NCI-H2227 treated with DMSO at 0.1 percent for 48 hours (cell line): ENCODE measurements around the gene MALAT1.

ENCODE experiments used
- DNase-seq: peaks from one replicate; lab custom pipeline; 2025; lab: John Stamatoyannopoulos, UW

Gene MALAT1

GRCh38 chr11:65540290-65541092 lies 41.6 kb downstream of the MALAT1 start:
- DNase-seq = no peak

- DNase-seq = no peak
Observed at GRCh38 chr11:65541093-65541982, 42.5 kb downstream of the MALAT1 start.

- DNase-seq = no peak
Observed at GRCh38 chr11:65542738-65543390, 44.0 kb downstream of the MALAT1 start.

DNA sequence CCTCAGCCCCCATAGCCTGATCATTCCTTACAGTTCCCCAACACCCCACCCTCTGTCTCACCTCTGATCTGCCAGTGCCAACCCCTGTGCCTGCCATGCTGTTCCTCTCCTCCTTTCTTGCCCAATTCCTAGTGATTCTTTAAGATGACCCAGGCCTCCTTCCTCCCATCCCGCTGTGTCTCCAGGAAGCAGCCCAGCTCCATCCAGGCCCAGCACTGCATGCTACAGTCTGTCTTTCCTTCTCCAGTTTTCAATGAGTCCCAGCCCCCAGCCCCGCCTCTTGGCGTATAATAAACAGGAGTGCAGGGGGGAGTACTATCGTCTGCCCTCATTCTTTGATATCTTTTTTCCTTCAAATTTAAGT lies 47.0 kb downstream of the MALAT1 start:
- peak; percentile 34 for DNase-seq

- DNase-seq = peak; percentile 80
Observed at GRCh38 chr11:65546217-65546958, 47.5 kb downstream of the MALAT1 start.

- DNase-seq = no peak
Observed at GRCh38 chr11:65547446-65548125, 48.7 kb downstream of the MALAT1 start.

DNA sequence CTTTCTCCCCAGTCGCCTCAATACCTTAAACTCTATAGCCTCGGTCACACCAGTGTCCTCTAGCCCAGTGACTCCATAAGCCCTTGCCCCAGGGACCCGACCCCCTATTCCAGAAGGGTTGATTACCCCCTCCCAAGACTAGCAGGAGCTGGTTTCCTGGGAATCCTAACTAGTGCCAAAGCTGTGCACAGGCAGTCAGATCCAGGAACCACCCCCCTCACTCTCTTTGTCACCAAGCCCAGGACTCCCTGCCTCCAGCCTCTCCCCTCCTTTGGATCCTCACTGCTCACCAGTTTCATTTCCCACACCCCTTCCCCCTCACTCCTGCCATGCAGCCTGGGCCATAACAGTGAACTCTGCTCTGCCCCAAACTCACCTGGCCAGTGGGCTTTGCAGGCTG lies 49.5 kb downstream of the MALAT1 start:
- no peak for DNase-seq

DNA sequence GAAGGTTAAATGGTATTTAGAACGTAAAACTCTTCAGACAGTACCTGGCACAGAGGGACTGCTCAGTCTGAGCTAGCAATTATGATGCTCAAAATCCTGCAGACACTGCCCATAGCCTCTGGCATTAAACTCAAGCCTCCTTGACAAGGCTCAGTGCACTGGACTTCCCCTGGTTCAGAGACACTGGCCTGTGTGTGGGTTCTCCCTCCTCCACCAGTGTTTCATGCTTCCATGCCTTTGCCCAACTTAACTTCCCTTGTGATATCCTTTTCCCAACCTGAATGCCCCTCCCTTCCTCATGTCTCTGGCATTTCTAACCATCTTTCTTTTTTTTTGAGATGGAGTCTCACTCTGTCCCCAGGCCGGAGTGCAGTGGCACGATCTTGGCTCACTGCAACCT lies 50.3 kb downstream of the MALAT1 start:
- no peak for DNase-seq

DNA sequence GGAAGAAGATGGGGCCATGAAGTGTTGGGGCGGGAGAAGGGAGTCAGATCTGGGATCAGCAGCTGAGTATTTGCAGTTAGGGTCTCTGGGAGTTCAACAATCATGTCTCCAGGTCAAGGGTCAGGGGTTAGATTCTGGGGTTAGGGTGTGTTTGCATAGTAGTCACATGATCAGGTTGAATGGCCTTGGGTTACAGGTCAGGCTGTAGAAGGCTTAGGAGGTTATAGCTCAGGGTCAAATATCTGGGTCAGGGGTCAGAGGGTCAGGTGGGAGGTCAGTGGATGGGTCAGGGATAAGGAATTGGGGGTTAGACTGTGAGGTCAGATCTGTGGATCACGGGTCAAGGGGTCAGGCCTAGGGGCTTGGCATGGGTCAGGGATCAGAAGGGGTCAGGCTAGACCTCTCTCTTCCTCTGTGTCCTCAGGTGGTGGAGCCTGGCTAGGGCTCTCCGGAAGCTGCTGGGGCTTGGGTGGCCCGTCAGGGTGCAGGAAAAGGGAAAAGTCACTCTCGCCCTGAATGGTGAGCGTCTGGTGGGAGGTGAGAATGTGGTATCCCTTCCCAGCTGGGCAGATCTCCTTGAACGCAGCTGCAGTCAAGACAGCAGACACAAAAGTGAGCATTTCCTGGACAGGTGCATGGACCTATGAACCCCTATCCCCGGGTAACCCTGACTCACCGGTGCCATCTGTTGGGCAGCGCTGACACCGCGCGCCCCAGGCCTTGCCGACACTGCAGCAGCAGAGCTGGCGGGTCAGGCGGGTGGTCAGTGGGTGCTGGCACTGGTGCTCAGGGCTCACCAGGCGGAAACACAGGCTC lies 52.9 kb downstream of the MALAT1 start:
- no peak for DNase-seq

DNA sequence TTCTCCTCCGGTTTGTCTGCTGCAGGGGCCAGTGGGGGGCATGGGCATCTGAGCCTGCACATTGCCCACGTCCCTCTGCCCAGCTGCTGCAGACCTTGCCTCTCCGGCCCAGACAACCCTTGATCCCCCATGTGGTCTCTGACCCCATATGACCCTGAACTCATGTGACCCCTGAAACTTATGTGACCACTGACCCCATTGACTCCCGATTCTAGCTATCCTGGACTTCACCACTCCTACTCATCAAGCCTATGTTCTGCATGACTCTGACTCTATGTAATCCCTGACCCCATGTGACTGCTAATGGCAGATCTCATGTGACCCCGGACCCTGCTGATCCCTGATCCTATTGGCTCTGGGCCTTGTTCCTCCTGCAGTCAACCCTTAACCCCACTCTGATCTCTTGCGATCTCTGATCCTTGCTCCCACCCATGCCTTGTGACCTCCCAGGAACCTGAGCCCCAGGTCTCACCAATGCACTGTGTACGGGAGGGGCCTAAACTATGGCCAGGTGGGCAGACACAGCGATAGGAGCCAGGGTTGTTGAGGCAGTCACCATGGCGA lies 53.6 kb downstream of the MALAT1 start:
- no peak for DNase-seq

GRCh38 chr11:65553301-65554001 lies 54.6 kb downstream of the MALAT1 start:
- no peak for DNase-seq

- DNase-seq = no peak
Observed at GRCh38 chr11:65554057-65554818, 55.4 kb downstream of the MALAT1 start.

DNA sequence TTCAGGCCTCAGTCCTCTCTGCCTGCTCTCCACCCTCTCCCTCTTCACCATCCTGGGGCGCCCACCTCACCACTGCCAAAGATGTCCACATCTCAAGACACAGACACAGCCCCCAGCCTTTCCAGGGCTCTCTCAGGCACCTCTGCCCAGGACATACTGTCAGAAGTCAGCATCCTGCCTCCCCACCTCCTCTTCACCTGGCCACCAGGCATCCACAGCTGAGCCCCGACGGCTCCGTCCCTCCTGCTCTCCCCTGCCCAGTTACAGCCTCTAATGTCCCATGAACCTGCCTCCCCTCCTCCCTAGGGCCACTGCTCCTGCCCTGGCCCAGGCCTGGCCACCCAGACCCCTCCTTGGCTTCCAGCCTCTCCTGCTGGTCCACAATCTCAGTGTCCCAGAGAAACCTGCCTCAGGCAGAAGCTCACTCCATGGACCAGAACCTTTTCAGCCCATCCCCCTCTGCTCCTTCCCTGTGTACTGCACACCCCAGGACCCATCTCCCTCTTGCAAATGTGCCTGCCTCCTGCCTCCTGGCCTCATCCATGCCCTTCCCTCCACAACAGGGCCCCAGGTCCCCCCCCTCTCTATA lies 56.1 kb downstream of the MALAT1 start:
- no peak for DNase-seq

DNA sequence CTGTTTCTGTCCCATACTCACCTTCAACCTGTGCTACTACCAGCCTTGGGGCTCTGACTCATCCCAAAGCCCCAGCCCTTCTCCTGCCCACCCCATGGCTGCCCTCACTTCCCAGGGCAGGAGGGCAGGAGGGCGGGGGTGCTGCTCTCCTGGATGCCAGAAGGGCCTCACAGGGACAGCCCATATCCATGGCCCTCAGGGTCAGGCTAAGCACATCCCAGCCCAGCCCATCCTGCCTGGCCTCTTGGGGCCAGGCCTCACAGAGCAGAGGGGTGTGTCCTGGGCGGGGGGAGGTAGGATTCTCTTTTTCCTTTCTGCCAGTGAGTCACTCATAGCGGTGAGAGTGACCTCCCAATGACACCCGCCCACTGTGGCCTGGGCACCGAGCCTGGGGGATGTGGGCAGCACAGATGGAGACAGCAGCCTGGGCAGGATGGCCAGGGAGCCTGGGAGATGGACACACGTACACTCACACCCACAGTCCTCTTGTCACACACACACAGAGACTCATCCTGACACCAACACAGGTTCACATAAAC lies 56.9 kb downstream of the MALAT1 start:
- no peak for DNase-seq
